Spleen (tissue), 11 donors: ENCODE measurements around the gene DNAJB2. TPM values are rescaled to one million over a fixed set of nuclear protein-coding genes. Genes with fewer than 3 reads are reported as not detected.
"Not testable (repeated sequence)": the region's sequence is repeated elsewhere in the genome, so short reads cannot be mapped to it uniquely, and the experiment has no call there.

Experiments
- DNase-seq: peaks from one replicate; pipeline ENCODE4 v3.0.0-alpha.2; 2020
- H3K27ac ChIP-seq, 8 donors: fragments of 200-600 bp; sonication (generic) in 7 of 8; 1 replicate in 4 of 8; 2 replicates in 4 of 8; pipeline versions ENCODE4 v1.5.0 to v1.8.0; 2016 to 2021; ENCODE audit warnings: inconsistent platforms in 4 of 8, mild to moderate bottlenecking in 4 of 8, moderate library complexity in 1 of 8
- H3K27me3 ChIP-seq, 7 donors: fragments of 200-600 bp; sonication (generic) in 6 of 7; replicated peaks in 1 of 7; 1 replicate in 4 of 7; 2 replicates in 3 of 7; pipeline versions ENCODE4 v1.5.0 to v1.8.0; 2016 to 2021; ENCODE audit warnings: inconsistent platforms in 3 of 7, mild to moderate bottlenecking in 1 of 7
- H3K36me3 ChIP-seq, 6 donors: fragments of 200-600 bp; sonication (generic) in 5 of 6; 1 replicate in 4 of 6; 2 replicates in 2 of 6; pipeline versions ENCODE4 v1.5.0 to v1.8.0; 2016 to 2021; ENCODE audit warnings: inconsistent platforms in 2 of 6
- H3K4me1 ChIP-seq, 6 donors: fragments of 200-600 bp; sonication (generic) in 5 of 6; 1 replicate in 3 of 6; 2 replicates in 3 of 6; pipeline versions ENCODE4 v1.5.0 to v1.8.0; 2016 to 2021; ENCODE audit warnings: inconsistent platforms in 3 of 6
- H3K4me3 ChIP-seq, 8 donors: fragments of 200-600 bp; sonication (generic) in 7 of 8; 1 replicate in 4 of 8; 2 replicates in 4 of 8; pipeline versions ENCODE4 v1.5.0 to v1.8.0; 2016 to 2021; ENCODE audit warnings: inconsistent platforms in 4 of 8, mild to moderate bottlenecking in 4 of 8, moderate library complexity in 2 of 8
- H3K9me3 ChIP-seq, 8 donors: fragments of 200-600 bp; sonication (generic) in 7 of 8; 1 replicate in 4 of 8; 2 replicates in 4 of 8; pipeline versions ENCODE4 v1.5.0 to v1.8.0; 2016 to 2021; ENCODE audit warnings: inconsistent platforms in 4 of 8
- CTCF ChIP-seq, 11 experiments: fragments of 200-600 bp in 7 of 11; fragments of 450-650 bp in 4 of 11; sonication (generic) in 4 of 11; IDR thresholded peaks in 8 of 11; conservative IDR thresholded peaks in 3 of 11; 1 replicate in 7 of 11; 2 replicates in 4 of 11; pipeline versions ENCODE4 v1.4.0 to v1.8.0; 2016 to 2021; ENCODE audit warnings: antibody characterized with exemption in 11 of 11, inconsistent platforms in 4 of 11, mild to moderate bottlenecking in 1 of 11
- POLR2A ChIP-seq, 3 donors: fragments of 450-650 bp; IDR thresholded peaks; one replicate each; pipeline ENCODE4 v1.5.1; 2017; ENCODE audit warnings: antibody characterized with exemption in 3 of 3, mild to moderate bottlenecking in 1 of 3
- POLR2AphosphoS5 ChIP-seq, 3 donors: sonication (generic); formaldehyde crosslinking; IDR thresholded peaks; one replicate each; pipeline ENCODE4 v1.5.1; 2017; ENCODE audit warnings: antibody characterized with exemption in 3 of 3
- WGBS, 5 donors: extraction: QIAGEN DNeasy Blood & Tissue Kit in 3 of 5; methylation state at CpG; one replicate each; pipeline versions ENCODE4 v1.1.5 to v1.1.7; 2013 to 2018; 5-methylcytosine and 5-hydroxymethylcytosine counted together
- intact Hi-C: fragments of 100-400 bp; cut with DNase I; formaldehyde crosslinking; loops from one replicate; pipeline ENCODE4 v1.15.0; 2023; ENCODE audit warnings: low total_unique reads
- polyA plus RNA-seq, 3 donors: library from polyadenylated mRNA; stranded (reverse); fragments of 200-250 nt; gene quantifications; one replicate each; pipeline ENCODE4 v1.2.1, GENCODE V29; 2013
- total RNA-seq, 7 donors: library from RNA; depleted of rRNA in 3 of 7; stranded (reverse); fragments of >200 nt in 3 of 7; fragmentation: NEBNext Ultra II Directional in 4 of 7; extraction: Animal tissue kit (Norgen Biotek cat#: 25700) in 4 of 7; gene quantifications; one replicate each; pipeline versions ENCODE4 v1.1.0 to v1.2.1, GENCODE V29; 2016 to 2021
- donor health status: healthy with polysubstance abuse.
- donor health status: DM: no; HTN: no; CAD: no; lungs with moderate emphysema.
- donor health status: DM: no; HTN: no; CAD: no.
- donor health status: Bipolar disorder and iron deficiency.
- donor health status: healthy.
- donor health status: DM: no; HTN: no; CAD: no.
- donor health status: DM: yes; HTN: yes; CAD: no.

DNAJB2 gene
- total and polyA plus RNA-seq, 10 donors: 31.4 to 67.2 (median 53.6) TPM

DNA sequence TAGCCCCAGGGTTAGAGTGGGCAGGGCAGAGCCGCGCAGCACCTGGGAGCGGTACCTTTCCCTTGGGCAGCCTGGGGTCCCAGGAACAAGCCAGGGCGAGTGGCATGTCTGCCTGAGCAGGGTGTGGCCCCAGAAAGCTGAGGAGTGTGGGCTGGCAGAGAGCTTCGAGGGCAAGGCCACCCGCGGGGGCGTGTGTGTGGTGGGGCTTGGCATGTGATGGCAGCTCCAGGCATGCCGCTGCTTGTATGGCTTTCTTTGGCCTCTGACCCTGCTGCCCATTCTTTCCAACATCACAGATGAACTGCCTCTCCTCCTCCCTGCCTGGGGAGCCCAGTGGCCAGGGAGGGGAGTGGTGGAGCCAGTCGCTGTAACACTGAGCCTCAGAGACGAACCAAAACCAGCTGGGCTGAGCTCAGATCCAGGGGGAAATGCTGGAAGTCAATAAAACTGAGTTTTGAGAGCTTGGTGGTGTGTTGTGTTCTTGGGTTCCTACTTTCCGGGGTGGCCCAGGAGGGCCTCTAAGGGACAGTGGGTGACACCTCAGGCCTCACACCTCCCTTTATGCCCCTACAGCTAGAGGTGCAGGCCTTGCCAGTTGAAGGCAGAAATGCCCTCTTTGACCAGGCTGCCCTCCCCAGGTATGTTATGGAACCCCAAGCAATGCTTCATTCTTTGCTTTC lies 7.4 kb downstream of the DNAJB2 start:
- TF ChIP-seq CTCF (IDR thresholded peaks at IDR 0.05 in 8 of 11, conservative IDR thresholded peaks at IDR 0.05 in 3 of 11) (no peak), POLR2AphosphoS5 (IDR thresholded peaks at IDR 0.05) (peak in 2 of 3 donors; percentile 33 to 47)
- H3K27ac ChIP-seq: peak overlapping the region in 2 of 8 donors; percentile 29 to 45
- peaks cover 0 to 46% (median 18%) of the 10 kb centered on the region in 6 donors for H3K4me1 ChIP-seq
- H3K27me3 ChIP-seq: no peaks in the 10 kb centered on the region
- peaks cover 0 to 54% (median 44%) of the 10 kb centered on the region in 6 donors for H3K36me3 ChIP-seq
- intact Hi-C loops: no loop called here
- peak; percentile 74 for DNase-seq
- H3K4me3 ChIP-seq: no peak overlapping the region
- WGBS, 5 donors: 75 to 87% (median 81%) methylated on average over 8 to 12 of the region's 12 CpGs
- H3K9me3 ChIP-seq: no peaks in the 10 kb centered on the region

DNA sequence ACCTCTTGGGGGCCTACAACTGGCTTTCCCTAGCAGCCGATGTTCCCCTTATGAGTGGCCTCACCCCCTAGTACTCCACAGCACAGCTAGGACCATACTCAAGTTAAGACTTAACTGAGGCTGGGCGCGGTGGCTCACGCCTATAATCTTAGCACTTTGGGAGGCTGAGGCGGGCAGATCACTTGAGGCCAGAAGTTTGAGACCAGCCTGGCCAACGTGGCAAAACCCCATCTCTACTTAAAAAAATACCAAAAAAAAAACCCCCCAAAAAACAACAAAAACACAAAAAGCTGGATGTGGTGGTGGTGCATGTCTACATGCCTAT lies 7.9 kb downstream of the DNAJB2 start:
- peaks cover 0 to 49% (median 39%) of the 10 kb centered on the region in 6 donors for H3K36me3 ChIP-seq
- H3K27me3 ChIP-seq, H3K9me3 ChIP-seq, intact Hi-C loops, DNase-seq, H3K4me3 ChIP-seq: not testable (repeated sequence)
- peak overlapping the region in 2 of 8 donors; percentile 29 to 45 for H3K27ac ChIP-seq
- WGBS, 5 donors: 88 to 90% (median 89%) methylated on average over 6 of the region's 6 CpGs
- peaks cover 0 to 41% (median 18%) of the 10 kb centered on the region in 6 donors for H3K4me1 ChIP-seq

- Histone ChIP-seq H3K27me3 (no peaks in the 10 kb centered on the region), H3K36me3 (peaks cover 0 to 43% (median 33%) of the 10 kb centered on the region in 6 donors), H3K4me3 (no peak overlapping the region), H3K27ac (no peak overlapping the region), H3K9me3 (no peaks in the 10 kb centered on the region), H3K4me1 (peaks cover 0 to 35% (median 15%) of the 10 kb centered on the region in 6 donors)
- no peak for DNase-seq
- intact Hi-C loops: no loop called here
- 72 to 79% (median 78%) methylated on average over 10 of the region's 10 CpGs for WGBS, 5 donors
- TF ChIP-seq POLR2AphosphoS5 (IDR thresholded peaks at IDR 0.05): no peak
- no peak for TF ChIP-seq CTCF (IDR thresholded peaks at IDR 0.05 in 8 of 11, conservative IDR thresholded peaks at IDR 0.05 in 3 of 11)
- TF ChIP-seq POLR2A (IDR thresholded peaks at IDR 0.05): no peak
These were observed 8.6 kb downstream of the DNAJB2 start for GRCh38 chr2:219287580-219288265.

GRCh38 chr2:219289195-219289536 lies 10.0 kb downstream of the DNAJB2 start:
- 71 to 95% (median 85%) methylated on average over 6 of the region's 6 CpGs for WGBS, 5 donors
- Histone ChIP-seq H3K36me3 (peaks cover 0 to 28% (median 20%) of the 10 kb centered on the region in 6 donors), H3K9me3 (no peaks in the 10 kb centered on the region), H3K27me3 (no peaks in the 10 kb centered on the region), H3K4me1 (peaks cover 0 to 35% (median 14%) of the 10 kb centered on the region in 6 donors), H3K27ac (peak overlapping the region in 4 of 8 donors; percentile 14 to 67 (median 50)), H3K4me3 (no peak overlapping the region)
- intact Hi-C loops: no loop called here
- no peak for DNase-seq
- no peak for TF ChIP-seq POLR2A (IDR thresholded peaks at IDR 0.05)
- no peak for TF ChIP-seq POLR2AphosphoS5 (IDR thresholded peaks at IDR 0.05)
- TF ChIP-seq CTCF (IDR thresholded peaks at IDR 0.05 in 8 of 11, conservative IDR thresholded peaks at IDR 0.05 in 3 of 11): no peak
